ENCODE data around the gene GALNT7. TPM values are rescaled to one million over a fixed set of nuclear protein-coding genes. Genes with fewer than 3 reads are reported as not detected.

Gene GALNT7
- total RNA-seq, 1 donor from 2014 or later = 16.9 TPM

DNA sequence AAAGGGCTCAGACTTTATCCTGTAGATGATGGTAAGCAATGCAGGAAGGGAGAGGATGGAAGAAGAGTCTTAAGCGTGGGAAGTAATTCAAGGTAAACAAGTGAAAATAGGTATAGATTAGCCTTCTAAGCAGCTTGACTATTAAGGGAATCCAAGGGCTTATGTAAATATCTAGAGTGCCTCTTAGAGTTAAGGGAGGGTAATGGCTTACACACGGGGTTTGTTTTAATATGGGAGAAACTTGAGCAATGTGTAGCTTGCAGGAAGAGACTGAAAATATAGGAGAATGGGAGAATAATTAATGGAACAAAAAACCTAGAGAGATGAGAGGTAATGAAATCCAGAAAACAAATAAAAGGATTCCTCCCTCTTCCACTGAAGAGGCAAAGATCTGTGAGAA lies 189.3 kb downstream of the GALNT7 start:
- DNase-seq (no peak), ATAC-seq (ENCODE audit: low read depth) (no peak)
- no peaks in the 10 kb centered on the region for H3K36me3 Mint-ChIP-seq (ENCODE audit: low read depth)
- no peaks in the 10 kb centered on the region for H3K4me1 Mint-ChIP-seq
- peaks cover 2% of the 10 kb centered on the region for H3K9me3 Mint-ChIP-seq
- H3K27ac Mint-ChIP-seq = no peak overlapping the region
- H3K27me3 Mint-ChIP-seq = peaks cover 3% of the 10 kb centered on the region
- no peak overlapping the region for H3K4me3 Mint-ChIP-seq
- intact Hi-C loops (cut with micrococcal nuclease) = no loop called here
- ChIA-PET POLR2A (no interaction called here), CTCF (no interaction called here)
- TF ChIP-seq, protein P1, sequence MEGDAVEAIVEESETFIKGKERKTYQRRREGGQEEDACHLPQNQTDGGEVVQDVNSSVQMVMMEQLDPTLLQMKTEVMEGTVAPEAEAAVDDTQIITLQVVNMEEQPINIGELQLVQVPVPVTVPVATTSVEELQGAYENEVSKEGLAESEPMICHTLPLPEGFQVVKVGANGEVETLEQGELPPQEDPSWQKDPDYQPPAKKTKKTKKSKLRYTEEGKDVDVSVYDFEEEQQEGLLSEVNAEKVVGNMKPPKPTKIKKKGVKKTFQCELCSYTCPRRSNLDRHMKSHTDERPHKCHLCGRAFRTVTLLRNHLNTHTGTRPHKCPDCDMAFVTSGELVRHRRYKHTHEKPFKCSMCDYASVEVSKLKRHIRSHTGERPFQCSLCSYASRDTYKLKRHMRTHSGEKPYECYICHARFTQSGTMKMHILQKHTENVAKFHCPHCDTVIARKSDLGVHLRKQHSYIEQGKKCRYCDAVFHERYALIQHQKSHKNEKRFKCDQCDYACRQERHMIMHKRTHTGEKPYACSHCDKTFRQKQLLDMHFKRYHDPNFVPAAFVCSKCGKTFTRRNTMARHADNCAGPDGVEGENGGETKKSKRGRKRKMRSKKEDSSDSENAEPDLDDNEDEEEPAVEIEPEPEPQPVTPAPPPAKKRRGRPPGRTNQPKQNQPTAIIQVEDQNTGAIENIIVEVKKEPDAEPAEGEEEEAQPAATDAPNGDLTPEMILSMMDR (IDR thresholded peaks at IDR 0.05) = no peak

DNA sequence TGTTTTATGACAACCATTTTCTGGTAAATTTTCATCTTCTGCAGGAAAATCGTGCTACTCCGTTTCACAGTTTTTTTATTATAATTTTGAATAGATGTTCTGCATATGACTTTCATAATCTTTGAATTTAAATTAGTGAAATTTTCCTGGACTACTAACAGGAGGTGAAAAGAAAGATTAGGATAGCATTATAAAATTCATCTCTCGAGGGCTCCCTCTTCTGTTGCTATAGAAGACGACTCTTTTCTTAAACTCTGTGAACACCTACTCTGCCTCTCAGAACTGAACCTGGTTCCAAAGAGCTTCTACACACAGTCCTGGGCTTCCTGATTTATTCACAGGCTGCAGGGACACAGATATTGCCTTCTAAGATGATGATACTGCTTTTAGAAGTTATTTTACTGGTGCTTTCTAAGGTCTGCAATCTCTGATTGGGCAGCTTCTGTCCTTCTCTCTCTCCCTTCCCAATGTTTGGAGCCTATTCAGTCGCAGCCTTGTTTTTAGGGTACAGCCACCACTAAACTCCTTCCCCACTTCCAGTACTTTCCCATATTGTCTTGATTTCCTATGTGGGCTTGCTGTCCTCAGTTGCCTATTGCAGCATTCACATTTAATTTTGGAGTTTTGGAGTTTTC lies 192.1 kb downstream of the GALNT7 start:
- intact Hi-C loops (cut with micrococcal nuclease) = no loop called here
- TF ChIP-seq, protein P1 (IDR thresholded peaks at IDR 0.05) = no peak
- CTCF ChIA-PET = interaction anchor here (0.8 kb wide), 1 partner anchor 41 kb away, joined by 3 read pairs; no protein-coding TSS in a partner anchor
- no peaks in the 10 kb centered on the region for H3K27me3 Mint-ChIP-seq
- ATAC-seq (ENCODE audit: low read depth) (no peak), DNase-seq (no peak)
- no peaks in the 10 kb centered on the region for H3K36me3 Mint-ChIP-seq (ENCODE audit: low read depth)
- H3K27ac Mint-ChIP-seq = no peak overlapping the region
- H3K4me3 Mint-ChIP-seq = no peak overlapping the region
- H3K9me3 Mint-ChIP-seq = peaks cover 2% of the 10 kb centered on the region
- POLR2A ChIA-PET = no interaction called here
- H3K4me1 Mint-ChIP-seq = no peaks in the 10 kb centered on the region

DNA sequence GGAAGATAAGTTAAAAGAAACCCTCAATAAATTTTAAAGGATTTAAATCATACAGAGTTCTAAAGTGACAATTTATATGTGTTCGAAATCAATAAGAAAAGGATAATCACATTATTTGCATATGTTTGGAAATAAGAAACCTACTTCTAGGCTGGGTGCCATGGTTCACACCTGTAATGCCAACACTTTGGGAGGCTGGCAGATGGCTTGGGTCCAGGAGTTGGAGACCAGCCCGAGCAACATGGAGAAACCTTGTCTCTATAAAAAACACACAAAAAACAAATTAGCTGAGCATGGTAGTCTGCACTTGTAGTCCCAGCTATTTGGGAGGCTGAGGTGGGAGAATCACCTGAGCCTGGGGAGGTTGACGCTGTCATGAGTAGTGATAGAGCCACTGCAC lies 194.1 kb downstream of the GALNT7 start:
- DNase-seq (no peak), ATAC-seq (ENCODE audit: low read depth) (no peak)
- no peaks in the 10 kb centered on the region for H3K4me1 Mint-ChIP-seq
- intact Hi-C loops (cut with micrococcal nuclease) = no loop called here
- peaks cover 2% of the 10 kb centered on the region for H3K9me3 Mint-ChIP-seq
- TF ChIP-seq, protein P1 (IDR thresholded peaks at IDR 0.05) = no peak
- no peaks in the 10 kb centered on the region for H3K36me3 Mint-ChIP-seq (ENCODE audit: low read depth)
- CTCF ChIA-PET = no interaction called here
- no peak overlapping the region for H3K27ac Mint-ChIP-seq
- H3K27me3 Mint-ChIP-seq = no peaks in the 10 kb centered on the region
- POLR2A ChIA-PET = no interaction called here
- no peak overlapping the region for H3K4me3 Mint-ChIP-seq

DNA sequence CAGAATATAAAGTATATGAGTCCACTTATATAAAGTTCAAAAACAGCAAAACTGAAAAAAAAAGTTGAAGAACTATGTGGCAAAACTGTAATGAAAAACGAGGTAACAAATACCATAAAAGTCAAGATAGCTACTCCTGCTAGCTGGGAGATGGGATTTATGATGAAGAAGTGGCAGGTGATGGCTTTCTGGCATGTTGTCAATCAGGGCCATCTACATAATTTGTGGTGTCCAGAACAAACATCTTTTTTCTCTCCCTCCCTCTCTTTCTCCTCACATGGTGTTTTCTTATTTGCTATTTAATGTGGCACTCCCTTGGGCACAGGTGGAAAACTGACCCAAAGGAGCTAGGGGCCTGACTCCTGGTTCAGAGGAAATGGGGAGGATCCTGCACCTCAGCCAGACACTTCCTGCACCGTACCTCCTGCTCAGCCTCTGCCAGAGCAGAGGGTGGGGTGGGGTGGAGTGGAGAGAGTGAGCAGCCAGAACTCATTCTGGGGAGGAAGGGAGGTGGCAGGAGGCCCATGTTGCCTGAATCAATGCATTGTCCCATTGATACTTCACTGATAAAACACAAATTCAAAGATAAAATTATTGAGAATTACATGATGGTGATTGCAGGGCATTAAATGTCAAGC lies 196.9 kb downstream of the GALNT7 start:
- TF ChIP-seq, protein P1 (IDR thresholded peaks at IDR 0.05) = no peak
- DNase-seq (no peak), ATAC-seq (ENCODE audit: low read depth) (no peak)
- Mint-ChIP-seq H3K27ac (no peak overlapping the region), H3K9me3 (no peaks in the 10 kb centered on the region), H3K27me3 (no peaks in the 10 kb centered on the region), H3K4me3 (no peak overlapping the region), H3K36me3 (ENCODE audit: low read depth) (peaks cover 7% of the 10 kb centered on the region), H3K4me1 (peaks cover 4% of the 10 kb centered on the region)
- intact Hi-C loops (cut with micrococcal nuclease) = no loop called here
- ChIA-PET POLR2A (no interaction called here), CTCF (no interaction called here)

DNA sequence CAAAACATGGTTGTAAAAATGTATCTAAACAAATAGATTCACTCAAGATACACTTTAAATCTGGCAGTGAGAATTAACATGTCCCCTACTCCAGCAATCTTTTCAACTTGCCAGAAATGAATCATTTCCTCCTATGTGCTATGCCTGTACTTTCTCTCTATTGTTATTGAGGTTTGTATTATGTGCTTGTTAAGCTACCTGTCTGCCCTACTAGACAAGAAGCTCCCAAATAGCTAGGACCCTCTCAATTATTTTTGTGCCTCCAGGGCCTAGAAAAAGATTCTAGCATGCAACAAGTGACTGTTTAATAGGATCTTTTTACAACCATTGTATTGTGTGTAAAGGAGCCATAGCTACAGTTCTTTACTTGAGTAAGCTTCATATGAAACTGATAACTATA lies 198.7 kb downstream of the GALNT7 start:
- Mint-ChIP-seq H3K9me3 (no peaks in the 10 kb centered on the region), H3K27me3 (no peaks in the 10 kb centered on the region), H3K4me3 (no peak overlapping the region), H3K36me3 (ENCODE audit: low read depth) (peaks cover 14% of the 10 kb centered on the region), H3K27ac (no peak overlapping the region), H3K4me1 (peaks cover 11% of the 10 kb centered on the region)
- POLR2A ChIA-PET = interaction anchor here (1.3 kb wide), 1 partner anchor 34 kb away, joined by 11 read pairs; the partner anchor contains the start of gene HMGB2
- DNase-seq (no peak), ATAC-seq (ENCODE audit: low read depth) (no peak)
- intact Hi-C loops (cut with micrococcal nuclease) = no loop called here
- TF ChIP-seq, protein P1 (IDR thresholded peaks at IDR 0.05) = no peak
- CTCF ChIA-PET = no interaction called here
